ENCODE measurements around the gene ABHD14A.

ABHD14A gene

DNA sequence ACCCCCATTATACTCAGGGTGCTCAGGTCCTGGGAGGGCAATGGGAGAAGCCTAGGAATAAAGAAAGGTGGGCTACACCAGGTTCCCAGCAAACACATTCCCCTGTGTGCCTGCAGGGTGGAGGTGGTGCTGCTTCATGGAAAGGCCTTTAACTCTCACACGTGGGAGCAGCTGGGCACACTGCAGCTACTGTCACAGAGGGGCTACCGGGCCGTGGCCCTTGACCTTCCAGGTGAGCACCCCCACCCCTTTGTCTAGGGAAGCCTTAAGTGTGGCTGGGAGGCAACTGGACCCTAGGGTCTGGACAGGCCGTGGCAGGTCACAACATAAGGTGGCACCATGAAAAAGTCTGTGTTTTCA lies 3.3 kb downstream of the ABHD14A start:
- Histone ChIP-seq H3F3A (ENCODE audit: insufficient read depth, low read length) (peaks cover 33% of the 10 kb centered on the region), H3K9me2 (replicated peaks; ENCODE audit: insufficient read depth, low read length) (no peaks in the 10 kb centered on the region), H3K36me3 (replicated peaks; ENCODE audit: insufficient read depth, low read length) (no peaks in the 10 kb centered on the region), H4K20me1 (ENCODE audit: insufficient read depth, low read length) (no peaks in the 10 kb centered on the region), H3K27ac (ENCODE audit: low read length) (no peak overlapping the region), H3K4me3 (ENCODE audit: low read length) (no peak overlapping the region), H3K4me1 (ENCODE audit: low read length) (peaks cover 8% of the 10 kb centered on the region), H3K4me2 (ENCODE audit: low read depth, low read length) (no peak overlapping the region), H3K9ac (ENCODE audit: low read length) (no peak overlapping the region), H3K9me3 (replicated peaks; ENCODE audit: insufficient read depth, low read length) (no peaks in the 10 kb centered on the region), H3K79me2 (ENCODE audit: low read length) (peaks cover 15% of the 10 kb centered on the region), H3K27me3 (replicated peaks; ENCODE audit: insufficient read depth, low read length) (no peaks in the 10 kb centered on the region), H2AFZ (ENCODE audit: low read length) (no peak overlapping the region)
- TF ChIP-seq CTCF (IDR thresholded peaks at IDR 0.05; ENCODE audit: low read length) = no peak
- no peak for TF ChIP-seq EZH2phosphoT487 (IDR thresholded peaks at IDR 0.05; ENCODE audit: low read length)
- no peak for TF ChIP-seq EZH2 (optimal IDR thresholded peaks at IDR 0.05; ENCODE audit: low read depth, low read length)
- DNase-seq = no peak

- Histone ChIP-seq H3F3A (ENCODE audit: insufficient read depth, low read length) (peaks cover 35% of the 10 kb centered on the region), H3K4me2 (ENCODE audit: low read depth, low read length) (no peak overlapping the region), H3K27me3 (replicated peaks; ENCODE audit: insufficient read depth, low read length) (no peaks in the 10 kb centered on the region), H3K27ac (ENCODE audit: low read length) (no peak overlapping the region), H3K9me3 (replicated peaks; ENCODE audit: insufficient read depth, low read length) (no peaks in the 10 kb centered on the region), H3K4me3 (ENCODE audit: low read length) (no peak overlapping the region), H3K9ac (ENCODE audit: low read length) (no peak overlapping the region), H4K20me1 (ENCODE audit: insufficient read depth, low read length) (no peaks in the 10 kb centered on the region), H3K36me3 (replicated peaks; ENCODE audit: insufficient read depth, low read length) (no peaks in the 10 kb centered on the region), H3K4me1 (ENCODE audit: low read length) (no peaks in the 10 kb centered on the region), H2AFZ (ENCODE audit: low read length) (no peak overlapping the region), H3K79me2 (ENCODE audit: low read length) (peaks cover 8% of the 10 kb centered on the region), H3K9me2 (replicated peaks; ENCODE audit: insufficient read depth, low read length) (no peaks in the 10 kb centered on the region)
- no peak for DNase-seq
- TF ChIP-seq EZH2phosphoT487 (IDR thresholded peaks at IDR 0.05; ENCODE audit: low read length) = no peak
- no peak for TF ChIP-seq CTCF (IDR thresholded peaks at IDR 0.05; ENCODE audit: low read length)
- TF ChIP-seq EZH2 (optimal IDR thresholded peaks at IDR 0.05; ENCODE audit: low read depth, low read length) = no peak
Observed at GRCh38 chr3:51980253-51980652, 5.4 kb downstream of the ABHD14A start.

DNA sequence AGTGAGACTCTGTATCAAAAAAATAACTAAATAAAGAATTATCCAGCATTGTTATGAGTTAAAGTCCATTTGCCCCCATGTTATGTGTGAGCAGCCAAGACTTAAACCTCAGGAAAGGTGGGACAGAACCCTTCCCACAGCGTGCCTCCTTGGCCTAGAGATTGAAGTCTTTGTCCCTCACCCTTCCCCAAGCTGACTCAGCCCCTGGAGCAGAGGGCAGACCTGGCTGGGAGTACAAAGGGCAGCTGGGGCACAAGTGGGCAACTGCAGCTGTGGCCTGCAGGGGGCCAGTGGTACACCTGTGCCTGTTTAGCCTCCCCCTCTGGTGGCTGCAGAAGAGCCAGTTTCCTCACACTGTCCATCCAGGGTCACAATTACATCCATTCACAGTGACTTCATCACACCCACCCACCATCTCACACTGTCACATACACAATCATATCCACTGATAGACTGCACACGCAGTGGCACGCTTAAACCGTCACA lies 7.5 kb downstream of the ABHD14A start:
- Histone ChIP-seq H3K4me1 (ENCODE audit: low read length) (no peaks in the 10 kb centered on the region), H3K36me3 (replicated peaks; ENCODE audit: insufficient read depth, low read length) (no peaks in the 10 kb centered on the region), H3K79me2 (ENCODE audit: low read length) (peaks cover 8% of the 10 kb centered on the region), H3K9me3 (replicated peaks; ENCODE audit: insufficient read depth, low read length) (no peaks in the 10 kb centered on the region), H2AFZ (ENCODE audit: low read length) (peak overlapping the region; percentile 93), H3K9me2 (replicated peaks; ENCODE audit: insufficient read depth, low read length) (no peaks in the 10 kb centered on the region), H3F3A (ENCODE audit: insufficient read depth, low read length) (peaks cover 24% of the 10 kb centered on the region), H3K4me3 (ENCODE audit: low read length) (peak overlapping the region; percentile 90), H4K20me1 (ENCODE audit: insufficient read depth, low read length) (no peaks in the 10 kb centered on the region), H3K4me2 (ENCODE audit: low read depth, low read length) (peak overlapping the region; percentile 94), H3K27me3 (replicated peaks; ENCODE audit: insufficient read depth, low read length) (no peaks in the 10 kb centered on the region), H3K9ac (ENCODE audit: low read length) (peak overlapping the region; percentile 79), H3K27ac (ENCODE audit: low read length) (peak overlapping the region; percentile 75)
- TF ChIP-seq EZH2 (optimal IDR thresholded peaks at IDR 0.05; ENCODE audit: low read depth, low read length) = no peak
- peak; percentile 85 for TF ChIP-seq CTCF (IDR thresholded peaks at IDR 0.05; ENCODE audit: low read length)
- DNase-seq = peak; percentile 69

All from MM.1S (cell line).